ENCODE measurements around the gene KPTN. TPM values are rescaled to one million over a fixed set of nuclear protein-coding genes. Genes with fewer than 3 reads are reported as not detected.

The KPTN gene
- total RNA-seq, 2 donors from 2014 or later: 3.1 to 4.6 TPM

DNA sequence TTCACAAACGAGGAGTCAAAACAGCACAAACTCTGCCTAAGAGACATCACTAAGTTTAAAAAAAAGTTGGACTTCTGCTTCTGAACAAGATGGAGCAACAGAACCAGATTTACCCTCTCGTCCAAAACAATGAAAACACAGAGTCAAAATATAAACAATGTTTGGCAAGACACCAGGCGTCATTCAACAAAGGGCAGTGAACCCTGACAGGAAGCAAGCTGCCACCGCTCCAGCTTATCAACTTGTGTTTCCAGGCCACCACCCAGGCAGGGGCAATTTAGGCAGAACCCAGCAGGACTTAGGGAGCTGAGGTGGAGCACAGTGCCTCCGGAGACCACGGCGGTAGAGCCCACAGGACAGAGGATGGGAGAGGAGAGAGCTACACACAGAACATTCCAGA, 39.5 kb upstream of the KPTN start:
- no peak for DNase-seq
- WGBS, 2 donors: 30 to 31% methylated on average over 7 of the region's 7 CpGs
- H3K4me3 ChIP-seq: no peak overlapping the region
- H3K9me3 ChIP-seq: no peaks in the 10 kb centered on the region
- no peaks in the 10 kb centered on the region for H3K36me3 ChIP-seq (replicated peaks in 1 of 2; ENCODE audit: insufficient read depth in 1 of 2, low read depth in 2 of 2)
- H3K4me1 ChIP-seq: no peaks in the 10 kb centered on the region
- intact Hi-C loops (cut with DNase I): loop anchor here (10.0 kb wide), 1 partner anchor 161 kb away; no protein-coding TSS in a partner anchor
- no peak overlapping the region for H3K27ac ChIP-seq
- TF ChIP-seq, protein P1, sequence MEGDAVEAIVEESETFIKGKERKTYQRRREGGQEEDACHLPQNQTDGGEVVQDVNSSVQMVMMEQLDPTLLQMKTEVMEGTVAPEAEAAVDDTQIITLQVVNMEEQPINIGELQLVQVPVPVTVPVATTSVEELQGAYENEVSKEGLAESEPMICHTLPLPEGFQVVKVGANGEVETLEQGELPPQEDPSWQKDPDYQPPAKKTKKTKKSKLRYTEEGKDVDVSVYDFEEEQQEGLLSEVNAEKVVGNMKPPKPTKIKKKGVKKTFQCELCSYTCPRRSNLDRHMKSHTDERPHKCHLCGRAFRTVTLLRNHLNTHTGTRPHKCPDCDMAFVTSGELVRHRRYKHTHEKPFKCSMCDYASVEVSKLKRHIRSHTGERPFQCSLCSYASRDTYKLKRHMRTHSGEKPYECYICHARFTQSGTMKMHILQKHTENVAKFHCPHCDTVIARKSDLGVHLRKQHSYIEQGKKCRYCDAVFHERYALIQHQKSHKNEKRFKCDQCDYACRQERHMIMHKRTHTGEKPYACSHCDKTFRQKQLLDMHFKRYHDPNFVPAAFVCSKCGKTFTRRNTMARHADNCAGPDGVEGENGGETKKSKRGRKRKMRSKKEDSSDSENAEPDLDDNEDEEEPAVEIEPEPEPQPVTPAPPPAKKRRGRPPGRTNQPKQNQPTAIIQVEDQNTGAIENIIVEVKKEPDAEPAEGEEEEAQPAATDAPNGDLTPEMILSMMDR (IDR thresholded peaks at IDR 0.05): no peak
- TF ChIP-seq POLR2A (IDR thresholded peaks at IDR 0.05): no peak
- H3K27me3 ChIP-seq: no peaks in the 10 kb centered on the region
- no peak for ATAC-seq

DNA sequence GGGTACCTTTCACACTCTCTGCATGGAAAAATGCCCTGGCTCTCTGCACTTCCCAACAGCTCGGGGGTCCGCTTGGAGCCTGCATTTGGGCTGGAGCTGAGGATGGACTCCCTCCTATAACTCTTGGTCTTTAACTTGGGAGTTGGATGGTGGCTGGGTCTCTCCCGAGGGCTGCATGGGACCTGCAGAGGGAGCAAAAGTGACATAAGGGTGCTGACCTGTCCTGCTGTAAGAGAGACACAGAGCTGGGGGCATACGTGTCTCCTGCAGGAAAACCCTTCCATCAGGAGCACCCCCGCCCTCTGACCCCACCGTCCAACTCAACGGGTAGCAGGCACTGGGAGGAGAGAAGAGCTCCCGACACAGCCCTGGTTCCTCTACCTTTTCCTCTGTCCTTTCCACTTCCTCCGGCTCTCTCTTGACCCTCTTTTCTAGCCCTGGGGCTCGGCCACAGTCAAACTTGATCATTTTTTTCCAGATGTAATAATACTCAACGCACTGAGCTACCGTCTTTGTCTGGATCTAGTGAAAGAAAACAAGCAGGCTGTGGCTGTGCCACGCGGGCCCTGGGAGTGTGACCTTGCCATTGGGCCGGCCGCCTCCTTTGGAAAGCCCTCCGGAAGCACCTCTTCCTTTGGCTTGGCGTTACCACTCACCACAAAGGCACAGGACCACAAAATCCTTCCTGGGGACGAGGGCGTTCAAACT, 37.6 kb upstream of the KPTN start:
- no peak for ATAC-seq
- Histone ChIP-seq H3K27ac (no peak overlapping the region), H3K27me3 (no peaks in the 10 kb centered on the region), H3K36me3 (replicated peaks in 1 of 2; ENCODE audit: insufficient read depth in 1 of 2, low read depth in 2 of 2) (no peaks in the 10 kb centered on the region), H3K9me3 (no peaks in the 10 kb centered on the region), H3K4me1 (no peaks in the 10 kb centered on the region), H3K4me3 (no peak overlapping the region)
- no peak for DNase-seq
- WGBS, 2 donors: 43 to 61% methylated on average over 18 to 20 of the region's 20 CpGs
- intact Hi-C loops (cut with DNase I): loop anchor here (10.0 kb wide), 1 partner anchor 163 kb away; no protein-coding TSS in a partner anchor
- TF ChIP-seq POLR2A (IDR thresholded peaks at IDR 0.05): no peak
- TF ChIP-seq, protein P1 (IDR thresholded peaks at IDR 0.05): no peak

DNA sequence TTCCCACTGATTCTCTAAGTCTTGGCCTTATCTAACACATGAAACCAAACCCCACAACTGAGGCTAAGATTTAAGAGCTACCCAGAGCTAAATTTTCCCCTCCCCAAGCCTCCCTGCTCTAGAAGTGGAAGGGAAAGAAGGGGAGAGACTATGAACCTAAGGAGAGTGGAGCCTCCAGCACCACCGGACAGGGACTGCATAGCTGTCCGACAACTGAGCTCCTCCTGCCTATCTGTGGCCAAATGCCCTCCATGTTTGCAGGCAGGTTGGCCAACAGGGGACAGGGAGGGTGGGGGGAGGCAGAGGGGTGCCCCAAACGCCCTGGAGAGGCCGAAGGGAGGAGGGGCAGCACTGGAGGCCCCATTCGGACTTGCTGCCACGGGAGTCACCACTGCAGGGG, 36.8 kb upstream of the KPTN start:
- Histone ChIP-seq H3K27ac (no peak overlapping the region), H3K4me3 (no peak overlapping the region), H3K9me3 (no peaks in the 10 kb centered on the region), H3K4me1 (peaks cover 4% of the 10 kb centered on the region), H3K36me3 (replicated peaks in 1 of 2; ENCODE audit: insufficient read depth in 1 of 2, low read depth in 2 of 2) (no peaks in the 10 kb centered on the region), H3K27me3 (no peaks in the 10 kb centered on the region)
- WGBS, 2 donors: 48 to 65% methylated on average over 4 to 6 of the region's 6 CpGs
- ATAC-seq (no peak), DNase-seq (no peak)
- TF ChIP-seq, protein P1 (IDR thresholded peaks at IDR 0.05): no peak
- TF ChIP-seq POLR2A (IDR thresholded peaks at IDR 0.05): no peak
- intact Hi-C loops (cut with DNase I): loop anchor here (10.0 kb wide), 1 partner anchor 164 kb away; no protein-coding TSS in a partner anchor

DNA sequence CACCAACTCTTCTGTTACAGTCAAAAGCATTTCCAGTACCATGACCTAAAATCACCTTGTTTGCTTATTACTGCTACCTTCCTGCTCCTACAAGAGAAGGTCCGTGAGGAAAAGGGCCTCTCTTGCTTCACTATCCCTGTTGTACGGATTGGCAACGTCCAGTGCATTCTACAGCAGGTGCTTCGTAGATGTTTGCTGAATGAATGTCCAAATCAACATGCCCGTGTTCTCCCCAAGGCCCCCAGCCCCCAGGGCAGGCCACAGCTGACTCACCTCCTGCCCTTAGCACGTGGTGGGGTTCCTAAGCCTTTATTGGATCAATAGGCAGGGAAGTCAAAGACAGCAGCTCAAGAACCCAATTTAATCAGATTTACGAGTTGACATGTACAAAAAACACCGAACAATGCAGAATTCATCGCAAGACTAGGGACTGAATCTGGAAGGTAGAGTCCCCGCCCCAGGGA, 36.4 kb upstream of the KPTN start:
- Histone ChIP-seq H3K9me3 (no peaks in the 10 kb centered on the region), H3K36me3 (replicated peaks in 1 of 2; ENCODE audit: insufficient read depth in 1 of 2, low read depth in 2 of 2) (no peaks in the 10 kb centered on the region), H3K4me1 (peaks cover 7% of the 10 kb centered on the region), H3K4me3 (no peak overlapping the region), H3K27ac (no peak overlapping the region), H3K27me3 (no peaks in the 10 kb centered on the region)
- TF ChIP-seq POLR2A (IDR thresholded peaks at IDR 0.05): no peak
- TF ChIP-seq, protein P1 (IDR thresholded peaks at IDR 0.05): no peak
- intact Hi-C loops (cut with DNase I): loop anchor here (10.0 kb wide), 1 partner anchor 164 kb away; no protein-coding TSS in a partner anchor
- 65 to 66% methylated on average over 10 of the region's 10 CpGs for WGBS, 2 donors
- no peak for ATAC-seq
- no peak for DNase-seq

Measured in body of pancreas (tissue), 4 donors.